Activated naive CD4-positive, alpha-beta T cell treated with anti-CD3 and anti-CD28 coated beads, Interleukin-2, amount 10 ng/mL, durations not matched to agents 7 days and 5 days (primary cell): Measurements from ENCODE around the gene NPHS1.
"Not testable (repeated sequence)": the region's sequence is repeated elsewhere in the genome, so short reads cannot be mapped to it uniquely, and the experiment has no call there.

Experiments
- CTCF ChIA-PET: fragments of 350-600 bp; sonication (Branson Sonifier 250); formaldehyde crosslinking; loops from one replicate; lab custom pipeline; 2021; ENCODE audit warnings: antibody characterized with exemption; lab: Charles Lee
- DNase-seq: peaks from one replicate; pipeline ENCODE4 v3.0.0-alpha.2; 2020
- H3K27ac Mint-ChIP-seq: one replicate; pipeline ENCODE4 v1.8.0; 2021; ENCODE audit warnings: mild to moderate bottlenecking, moderate library complexity, mixed read lengths
- H3K27me3 Mint-ChIP-seq: one replicate; pipeline ENCODE4 v1.8.0; 2021; ENCODE audit warnings: mild to moderate bottlenecking, mixed read lengths
- H3K36me3 Mint-ChIP-seq: one replicate; pipeline ENCODE4 v1.8.0; 2021; ENCODE audit warnings: mixed read lengths
- H3K4me1 Mint-ChIP-seq: one replicate; pipeline ENCODE4 v1.8.0; 2021; ENCODE audit warnings: mixed read lengths
- H3K4me3 Mint-ChIP-seq: one replicate; pipeline ENCODE4 v1.8.0; 2021; ENCODE audit warnings: mild to moderate bottlenecking, moderate library complexity, mixed read lengths
- H3K9me3 Mint-ChIP-seq: one replicate; pipeline ENCODE4 v1.8.0; 2021; ENCODE audit warnings: mixed read lengths

NPHS1 gene

DNA sequence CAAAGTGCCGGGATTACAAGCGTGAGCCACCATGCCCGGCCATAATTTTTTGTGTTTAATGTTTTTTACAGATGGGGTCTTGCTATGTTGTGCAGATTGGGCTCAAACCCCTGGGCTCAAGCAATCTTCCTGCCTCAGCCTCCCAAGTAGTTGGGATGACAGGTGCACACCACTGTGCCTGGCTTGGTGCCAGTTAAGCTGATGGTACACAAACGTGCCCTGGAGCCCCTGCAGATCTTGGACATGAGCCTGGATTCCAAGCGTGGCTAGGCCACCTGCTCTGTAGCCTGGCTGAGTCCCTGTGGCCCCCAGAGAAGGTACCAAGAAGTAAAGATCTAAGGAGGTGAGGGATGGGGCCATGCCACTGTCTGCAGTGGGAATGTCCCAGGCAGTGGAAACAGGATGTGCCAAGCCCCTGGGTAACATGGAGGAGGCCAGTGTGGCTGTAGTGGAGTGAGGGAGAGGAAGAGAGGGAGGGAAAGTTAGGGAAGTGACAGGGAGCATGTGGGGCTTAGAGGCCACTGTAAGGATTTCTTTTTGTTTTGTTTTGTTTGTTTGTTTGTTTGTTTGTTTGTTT is 46.7 kb downstream of the NPHS1 start:
- CTCF ChIA-PET: no interaction called here
- Mint-ChIP-seq H3K4me3 (no peak overlapping the region), H3K4me1 (peaks cover 7% of the 10 kb centered on the region), H3K27ac (no peak overlapping the region), H3K36me3 (no peaks in the 10 kb centered on the region), H3K9me3 (no peaks in the 10 kb centered on the region), H3K27me3 (peaks cover 29% of the 10 kb centered on the region)
- no peak for DNase-seq

- CTCF ChIA-PET: interaction anchor here (1.1 kb wide), 1 partner anchor 18 kb away, joined by 5 read pairs; no protein-coding TSS in a partner anchor
- Mint-ChIP-seq H3K4me3 (no peak overlapping the region), H3K27me3 (peaks cover 49% of the 10 kb centered on the region), H3K27ac (no peak overlapping the region), H3K4me1 (peaks cover 7% of the 10 kb centered on the region), H3K36me3 (no peaks in the 10 kb centered on the region), H3K9me3 (no peaks in the 10 kb centered on the region)
- no peak for DNase-seq
These were observed 50.5 kb downstream of the NPHS1 start for GRCh38 chr19:35801828-35802227.

DNA sequence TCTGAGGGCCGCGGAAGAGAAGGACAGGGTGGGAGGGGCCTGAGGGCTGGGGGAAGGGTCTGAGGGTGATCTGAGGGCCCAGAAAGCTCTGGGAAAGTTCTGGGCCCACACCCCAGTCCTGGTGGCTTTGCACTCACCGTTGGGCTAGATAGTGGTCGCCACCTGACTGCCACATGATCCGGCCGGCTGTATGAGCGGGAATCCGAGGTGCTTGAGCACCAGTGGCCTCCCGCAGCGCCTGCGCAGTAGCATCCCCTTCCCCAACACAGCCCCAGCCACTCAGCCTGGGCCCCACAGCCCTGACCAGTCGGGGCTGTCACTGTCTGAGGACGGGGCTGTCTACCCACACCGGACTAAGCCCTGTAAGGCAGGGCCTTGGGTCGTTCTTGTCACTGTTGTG is 54.6 kb downstream of the NPHS1 start:
- H3K9me3 Mint-ChIP-seq: no peaks in the 10 kb centered on the region
- H3K4me3 Mint-ChIP-seq: no peak overlapping the region
- no peaks in the 10 kb centered on the region for H3K36me3 Mint-ChIP-seq
- no peak for DNase-seq
- peaks cover 64% of the 10 kb centered on the region for H3K27me3 Mint-ChIP-seq
- H3K4me1 Mint-ChIP-seq: no peaks in the 10 kb centered on the region
- CTCF ChIA-PET: no interaction called here
- no peak overlapping the region for H3K27ac Mint-ChIP-seq

- Mint-ChIP-seq H3K36me3 (no peaks in the 10 kb centered on the region), H3K4me1 (no peaks in the 10 kb centered on the region), H3K27me3 (peaks cover 64% of the 10 kb centered on the region), H3K9me3 (no peaks in the 10 kb centered on the region), H3K27ac (no peak overlapping the region), H3K4me3 (no peak overlapping the region)
- no peak for DNase-seq
- CTCF ChIA-PET: no interaction called here
These were observed 55.4 kb downstream of the NPHS1 start for GRCh38 chr19:35796645-35797542.

GRCh38 chr19:35795564-35795963 is 56.7 kb downstream of the NPHS1 start:
- H3K27me3 Mint-ChIP-seq: peaks cover 64% of the 10 kb centered on the region
- CTCF ChIA-PET, H3K27ac Mint-ChIP-seq: not testable (repeated sequence)

DNA sequence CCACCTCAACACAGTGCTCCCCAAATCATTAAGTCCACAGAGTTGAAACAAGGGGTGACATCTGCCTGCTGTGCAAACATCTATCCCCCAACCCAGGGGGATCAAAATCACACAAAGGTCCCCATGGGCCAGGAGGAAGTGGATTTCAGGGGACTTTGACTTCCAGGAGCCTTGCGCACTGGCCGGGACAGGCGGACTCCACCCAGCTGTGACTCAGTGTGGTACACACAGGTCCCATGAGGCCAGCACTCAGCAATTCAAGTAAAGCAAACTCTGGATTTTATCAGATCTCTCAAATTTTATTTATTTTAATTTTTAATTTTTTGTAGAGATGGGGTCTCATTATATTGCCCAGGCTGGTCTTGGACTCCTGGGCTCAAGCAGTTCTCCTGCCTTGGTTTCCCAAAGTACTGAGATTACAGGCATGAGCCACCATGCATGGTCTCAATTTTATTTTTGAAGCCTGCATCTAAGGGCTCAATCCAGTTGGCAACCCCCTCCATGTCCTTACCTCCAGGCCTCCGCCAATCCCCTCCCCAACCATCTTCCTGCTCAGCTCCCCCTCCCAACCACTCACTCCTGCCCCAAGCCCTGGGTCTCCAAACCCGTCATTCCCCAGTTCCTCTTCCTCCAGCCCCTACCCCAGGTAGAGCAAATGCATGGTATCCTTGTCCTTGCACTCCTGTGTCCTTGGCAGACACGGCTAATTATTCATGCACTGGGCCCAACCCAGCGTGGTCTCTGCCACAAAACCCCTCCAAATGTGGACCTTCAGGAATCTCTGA is 58.7 kb downstream of the NPHS1 start:
- Mint-ChIP-seq H3K9me3 (no peaks in the 10 kb centered on the region), H3K36me3 (no peaks in the 10 kb centered on the region), H3K27ac (no peak overlapping the region), H3K4me1 (no peaks in the 10 kb centered on the region), H3K27me3 (peaks cover 47% of the 10 kb centered on the region), H3K4me3 (no peak overlapping the region)
- no peak for DNase-seq
- CTCF ChIA-PET: no interaction called here

More at GRCh38 chr19:35795564-35795963, 56.7 kb downstream of the NPHS1 start:
- not testable (repeated sequence) for H3K4me1 Mint-ChIP-seq, H3K9me3 Mint-ChIP-seq, H3K4me3 Mint-ChIP-seq, DNase-seq, H3K36me3 Mint-ChIP-seq

DNA sequence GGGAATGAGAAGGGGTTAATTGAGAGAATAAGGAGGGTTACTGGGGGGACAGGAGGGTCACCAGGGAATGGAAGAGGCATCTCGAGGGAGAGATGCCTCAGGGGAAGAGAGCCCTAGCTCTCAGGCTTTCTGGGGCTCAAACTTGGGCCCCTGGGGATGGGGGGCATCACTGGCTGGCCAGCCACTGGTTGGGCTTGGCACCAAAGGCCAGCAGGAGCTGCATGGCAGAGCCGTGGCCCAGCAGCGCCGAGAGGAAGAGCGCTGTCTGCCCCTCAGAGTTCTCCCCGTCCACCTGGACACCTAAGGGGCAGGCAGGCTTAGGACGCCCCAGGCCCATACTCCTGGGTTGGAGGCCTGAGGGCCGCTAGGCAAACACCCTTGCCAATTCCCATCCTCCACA is 59.4 kb downstream of the NPHS1 start:
- Mint-ChIP-seq H3K27me3 (peaks cover 40% of the 10 kb centered on the region), H3K36me3 (no peaks in the 10 kb centered on the region)
- CTCF ChIA-PET: no interaction called here

DNA sequence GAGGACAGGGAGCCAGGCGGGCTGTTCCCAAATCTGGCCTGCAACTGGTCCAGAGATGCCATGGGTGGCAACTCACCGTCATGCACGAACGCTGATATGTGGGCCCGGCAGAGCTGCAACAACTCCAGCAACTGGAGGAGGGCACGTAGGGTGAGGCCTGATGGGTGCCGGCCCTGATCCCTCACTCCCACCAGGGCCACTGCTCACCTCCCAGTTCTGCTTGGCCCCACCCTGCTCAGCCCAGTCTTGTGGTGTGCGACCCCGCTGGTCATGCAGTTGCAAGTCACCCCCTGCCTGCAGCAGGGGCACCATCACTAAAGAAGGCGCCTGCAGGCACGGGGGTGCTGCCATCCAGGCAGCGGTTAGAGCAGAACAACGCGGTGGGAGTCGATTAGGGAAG is 60.0 kb downstream of the NPHS1 start:
- Mint-ChIP-seq H3K9me3 (no peaks in the 10 kb centered on the region), H3K27me3 (peaks cover 35% of the 10 kb centered on the region), H3K4me3 (no peak overlapping the region), H3K36me3 (no peaks in the 10 kb centered on the region), H3K4me1 (no peaks in the 10 kb centered on the region), H3K27ac (no peak overlapping the region)
- no peak for DNase-seq
- CTCF ChIA-PET: no interaction called here

More for the DNA sequence above, 59.4 kb downstream of the NPHS1 start:
- no peaks in the 10 kb centered on the region for H3K9me3 Mint-ChIP-seq
- DNase-seq: no peak
- H3K4me3 Mint-ChIP-seq: no peak overlapping the region
- peak overlapping the region; percentile 22 for H3K27ac Mint-ChIP-seq
- no peaks in the 10 kb centered on the region for H3K4me1 Mint-ChIP-seq

- no peak for DNase-seq
- no peak overlapping the region for H3K27ac Mint-ChIP-seq
- CTCF ChIA-PET: no interaction called here
- no peaks in the 10 kb centered on the region for H3K4me1 Mint-ChIP-seq
- H3K4me3 Mint-ChIP-seq: no peak overlapping the region
- peaks cover 30% of the 10 kb centered on the region for H3K27me3 Mint-ChIP-seq
- no peaks in the 10 kb centered on the region for H3K36me3 Mint-ChIP-seq
- H3K9me3 Mint-ChIP-seq: no peaks in the 10 kb centered on the region
These were observed 60.5 kb downstream of the NPHS1 start for GRCh38 chr19:35791814-35792279.

- CTCF ChIA-PET: interaction anchor here (0.8 kb wide), 1 partner anchor 46 kb away, joined by 3 read pairs; no protein-coding TSS in a partner anchor
- H3K4me3 Mint-ChIP-seq: no peak overlapping the region
- peaks cover under 1% of the 10 kb centered on the region for H3K36me3 Mint-ChIP-seq
- peaks cover 23% of the 10 kb centered on the region for H3K27me3 Mint-ChIP-seq
- DNase-seq: peak; percentile 45
- no peak overlapping the region for H3K27ac Mint-ChIP-seq
- no peaks in the 10 kb centered on the region for H3K4me1 Mint-ChIP-seq
- no peaks in the 10 kb centered on the region for H3K9me3 Mint-ChIP-seq
These were observed 61.1 kb downstream of the NPHS1 start for GRCh38 chr19:35790981-35791813.

GRCh38 chr19:35789978-35790944 is 62.0 kb downstream of the NPHS1 start:
- CTCF ChIA-PET: interaction anchor here (0.8 to 1.5 kb wide), 3 partner anchors 14 to 47 kb away, joined by 3 to 4 read pairs (median 3); no protein-coding TSS in a partner anchor
- H3K4me1 Mint-ChIP-seq: no peaks in the 10 kb centered on the region
- no peak for DNase-seq
- no peak overlapping the region for H3K4me3 Mint-ChIP-seq
- H3K36me3 Mint-ChIP-seq: peaks cover 5% of the 10 kb centered on the region
- H3K9me3 Mint-ChIP-seq: no peaks in the 10 kb centered on the region
- H3K27ac Mint-ChIP-seq: no peak overlapping the region
- peaks cover 14% of the 10 kb centered on the region for H3K27me3 Mint-ChIP-seq

- Mint-ChIP-seq H3K27ac (no peak overlapping the region), H3K27me3 (peaks cover 7% of the 10 kb centered on the region), H3K9me3 (no peaks in the 10 kb centered on the region), H3K4me3 (no peak overlapping the region), H3K4me1 (no peaks in the 10 kb centered on the region), H3K36me3 (peaks cover 5% of the 10 kb centered on the region)
- CTCF ChIA-PET: interaction anchor here (1.0 to 1.5 kb wide), 2 partner anchors 13 to 30 kb away, joined by 3 to 4 read pairs; no protein-coding TSS in a partner anchor
- DNase-seq: no peak
These were observed 62.9 kb downstream of the NPHS1 start for GRCh38 chr19:35789195-35789977.
